ENCODE data around the gene IL18R1.

The IL18R1 gene

DNA sequence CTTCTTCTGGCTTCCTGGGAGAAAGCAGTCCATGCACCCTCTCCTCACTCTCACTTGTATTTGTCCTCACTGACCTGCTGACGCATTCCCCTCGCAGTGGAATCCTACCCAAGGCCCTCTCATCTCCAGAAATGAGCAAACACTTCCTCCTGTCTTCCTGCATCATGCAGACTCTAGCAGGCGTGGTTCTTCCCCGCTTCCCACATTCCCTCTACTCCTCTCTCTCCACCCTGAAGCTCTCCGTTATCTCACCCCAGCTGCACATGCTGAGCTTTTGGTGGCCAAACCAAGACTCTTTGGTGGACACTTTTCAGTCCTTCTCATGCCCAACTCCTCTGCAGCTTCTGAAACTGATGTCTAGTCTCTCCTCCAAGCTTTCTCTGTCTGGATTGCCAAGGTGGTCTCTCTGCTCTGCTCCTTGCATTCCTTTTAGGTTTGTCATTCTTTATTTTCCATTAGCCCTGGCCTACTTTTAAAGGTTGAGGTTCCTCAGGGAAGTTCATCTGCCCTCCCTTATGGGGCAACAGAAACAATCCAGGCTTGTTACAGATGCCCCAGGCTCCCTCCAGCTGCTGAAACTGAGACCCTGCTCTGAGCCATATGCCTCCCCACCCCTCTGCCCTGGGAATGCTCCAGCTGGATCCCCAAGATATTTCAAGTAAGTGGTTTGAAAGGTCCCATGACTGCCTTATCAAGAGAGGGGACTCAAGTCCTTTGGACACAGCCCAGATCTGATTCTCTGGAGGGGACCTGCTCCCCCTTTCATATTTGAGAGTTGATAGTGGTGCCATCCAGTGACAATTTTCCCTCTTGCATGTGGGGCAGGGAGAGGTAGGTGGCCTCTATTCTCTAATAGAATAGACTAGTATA is 66.5 kb downstream of the IL18R1 start:
- H3K4me3 ChIP-seq = no peak overlapping the region
- TF ChIP-seq, protein P1, sequence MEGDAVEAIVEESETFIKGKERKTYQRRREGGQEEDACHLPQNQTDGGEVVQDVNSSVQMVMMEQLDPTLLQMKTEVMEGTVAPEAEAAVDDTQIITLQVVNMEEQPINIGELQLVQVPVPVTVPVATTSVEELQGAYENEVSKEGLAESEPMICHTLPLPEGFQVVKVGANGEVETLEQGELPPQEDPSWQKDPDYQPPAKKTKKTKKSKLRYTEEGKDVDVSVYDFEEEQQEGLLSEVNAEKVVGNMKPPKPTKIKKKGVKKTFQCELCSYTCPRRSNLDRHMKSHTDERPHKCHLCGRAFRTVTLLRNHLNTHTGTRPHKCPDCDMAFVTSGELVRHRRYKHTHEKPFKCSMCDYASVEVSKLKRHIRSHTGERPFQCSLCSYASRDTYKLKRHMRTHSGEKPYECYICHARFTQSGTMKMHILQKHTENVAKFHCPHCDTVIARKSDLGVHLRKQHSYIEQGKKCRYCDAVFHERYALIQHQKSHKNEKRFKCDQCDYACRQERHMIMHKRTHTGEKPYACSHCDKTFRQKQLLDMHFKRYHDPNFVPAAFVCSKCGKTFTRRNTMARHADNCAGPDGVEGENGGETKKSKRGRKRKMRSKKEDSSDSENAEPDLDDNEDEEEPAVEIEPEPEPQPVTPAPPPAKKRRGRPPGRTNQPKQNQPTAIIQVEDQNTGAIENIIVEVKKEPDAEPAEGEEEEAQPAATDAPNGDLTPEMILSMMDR (IDR thresholded peaks at IDR 0.05) = no peak
- no peak overlapping the region for H3K27ac ChIP-seq
- no peak for DNase-seq (ENCODE audit: low spot score)

DNA sequence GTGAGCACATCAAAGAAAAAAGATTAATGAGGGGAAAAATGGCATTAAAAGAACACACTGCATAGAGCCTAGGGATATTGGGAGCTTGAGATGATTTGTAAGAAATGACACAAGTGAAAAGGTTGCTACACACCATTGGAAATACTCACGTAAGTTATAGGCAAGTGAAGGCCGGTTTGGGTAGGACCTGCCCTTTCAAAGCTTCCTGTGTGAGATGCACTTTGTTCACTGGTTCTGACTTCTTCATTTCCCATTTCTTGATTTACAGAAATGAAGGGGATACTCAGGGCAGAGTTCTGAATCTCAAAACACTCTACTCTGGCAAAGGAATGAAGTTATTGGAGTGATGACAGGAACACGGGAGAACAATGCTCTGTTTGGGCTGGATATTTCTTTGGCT is 67.3 kb downstream of the IL18R1 start, which contains the start of gene IL18RAP:
TSS of gene IL18RAP (plus strand) at position 251 of the 400 bp plus-strand sequence. CDS start at position 369, 118 bp downstream.
- H3K4me3 ChIP-seq = no peak within 1 kb of the TSS
- DNase-seq (ENCODE audit: low spot score) = no peak
- no peak within 1 kb of the TSS for H3K27ac ChIP-seq

DNA sequence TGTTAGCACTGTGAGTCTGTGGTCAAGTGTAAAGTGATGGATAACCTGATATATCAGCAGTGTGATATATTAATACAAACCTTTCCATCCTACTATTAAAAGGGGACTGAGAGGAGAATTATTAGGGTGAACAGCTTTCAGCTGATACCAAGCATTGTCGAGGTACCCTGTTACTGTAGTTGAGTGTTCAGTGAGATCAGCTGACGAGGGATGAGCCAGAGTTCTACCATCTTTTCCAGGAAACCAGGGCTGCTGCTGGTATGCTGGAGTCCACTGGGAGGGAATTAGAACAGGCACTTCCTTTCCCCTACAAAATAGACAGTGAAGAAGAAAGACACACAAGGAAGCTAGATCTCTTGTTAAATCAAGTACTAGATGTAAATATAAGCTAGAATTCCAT is 67.8 kb downstream of the IL18R1 start:
- no peak overlapping the region for H3K27ac ChIP-seq
- no peak for DNase-seq (ENCODE audit: low spot score)

More for the DNA sequence above, 67.3 kb downstream of the IL18R1 start, which contains the start of gene IL18RAP:
- TF ChIP-seq, protein P1 (IDR thresholded peaks at IDR 0.05) = no peak

DNA sequence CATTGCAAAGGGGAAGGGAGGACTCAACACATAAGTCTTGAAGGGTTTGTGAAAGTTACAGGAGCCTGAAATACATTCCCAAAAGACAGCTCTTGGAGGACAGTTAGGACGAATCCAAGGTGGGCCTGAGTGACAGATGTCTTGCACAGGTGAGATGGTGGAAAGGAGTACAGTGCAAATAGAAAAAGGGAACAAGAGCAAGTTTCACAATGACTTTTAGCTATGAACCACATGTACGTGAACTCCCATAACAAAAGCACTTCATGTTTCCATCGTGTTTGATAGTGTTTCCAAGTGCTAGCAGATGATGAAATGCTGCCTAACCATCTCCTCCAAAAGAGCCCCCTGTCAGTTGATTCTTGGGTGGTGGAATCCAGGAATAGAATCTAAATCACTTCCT is 69.2 kb downstream of the IL18R1 start:
- H3K27ac ChIP-seq = no peak overlapping the region
- DNase-seq (ENCODE audit: low spot score) = no peak
- TF ChIP-seq, protein P1 (IDR thresholded peaks at IDR 0.05) = no peak

More for the DNA sequence above, 67.8 kb downstream of the IL18R1 start:
- no peak overlapping the region for H3K4me3 ChIP-seq
- TF ChIP-seq, protein P1 (IDR thresholded peaks at IDR 0.05) = no peak

DNA sequence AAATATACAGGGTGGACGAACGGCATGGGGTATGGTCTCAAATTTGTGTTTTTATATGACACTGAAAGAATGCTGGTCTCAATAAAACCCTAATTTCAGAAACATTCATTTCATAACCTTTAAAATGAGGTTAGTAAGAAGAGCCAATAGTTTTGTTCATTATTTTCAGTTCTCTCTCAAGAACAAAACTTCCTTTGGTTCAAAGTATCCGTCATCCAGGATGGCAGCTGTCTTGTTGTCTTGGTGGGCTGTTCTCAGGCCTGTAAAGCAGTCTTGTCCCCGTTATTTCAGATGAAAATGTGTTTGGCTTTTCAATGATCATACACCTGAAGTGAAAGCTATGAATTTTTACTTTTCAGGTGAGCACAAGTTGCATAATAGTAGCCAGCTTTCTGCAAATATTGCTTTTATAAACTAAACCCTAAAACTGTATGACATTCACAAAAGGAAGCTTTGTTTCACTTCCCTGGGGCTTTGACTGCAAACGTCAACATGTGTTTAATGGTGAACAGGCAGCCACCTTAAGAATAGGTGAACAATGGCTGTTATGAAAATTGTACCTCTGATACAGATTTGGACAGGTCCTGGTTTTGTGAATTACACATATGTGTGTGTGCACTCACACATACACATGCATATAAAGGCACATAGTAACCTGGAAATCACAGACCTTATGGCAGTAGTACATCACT is 70.0 kb downstream of the IL18R1 start:
- Histone ChIP-seq H3K4me3 (no peak overlapping the region), H3K27ac (no peak overlapping the region)
- TF ChIP-seq, protein P1 (IDR thresholded peaks at IDR 0.05) = no peak
- DNase-seq (ENCODE audit: low spot score) = no peak

More for the DNA sequence above, 69.2 kb downstream of the IL18R1 start:
- H3K4me3 ChIP-seq = no peak overlapping the region

DNA sequence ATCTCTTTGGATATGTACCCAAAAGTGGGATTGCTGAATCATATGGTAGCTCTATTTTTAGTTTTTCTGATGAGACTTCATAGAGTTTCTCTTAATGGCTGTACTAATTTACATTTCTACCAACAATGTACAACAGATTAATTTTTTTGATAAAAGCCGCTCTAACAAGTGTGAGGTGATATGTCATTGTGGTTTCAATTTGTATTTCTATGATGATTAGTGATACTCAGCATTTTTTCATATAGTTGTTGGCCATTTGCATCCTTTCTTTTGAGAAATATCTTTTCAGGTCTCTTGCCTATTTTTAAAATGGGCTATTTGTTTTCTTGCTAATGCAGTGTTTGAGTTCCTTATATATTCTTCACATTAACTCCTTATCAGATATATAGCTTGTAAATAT is 71.7 kb downstream of the IL18R1 start:
- no peak overlapping the region for H3K4me3 ChIP-seq
- H3K27ac ChIP-seq = no peak overlapping the region
- TF ChIP-seq, protein P1 (IDR thresholded peaks at IDR 0.05) = no peak
- no peak for DNase-seq (ENCODE audit: low spot score)
